ENCODE data around the gene YIPF2.

The YIPF2 gene

GRCh38 chr19:10872546-10873107, 55.8 kb downstream of the YIPF2 start:
- no peak for DNase-seq (ENCODE audit: low read depth in 1 of 2, low spot score in 1 of 2)
- no peak overlapping the region for H3K27ac ChIP-seq (replicated peaks)
- H3K27me3 ChIP-seq (ENCODE audit: insufficient read depth, poor library complexity, severe bottlenecking) = no peaks in the 10 kb centered on the region
- peak overlapping the region; percentile 88 for H3K4me3 ChIP-seq (replicated peaks; ENCODE audit: insufficient read depth, low read length)
- no peak for TF ChIP-seq POLR2AphosphoS5 (IDR thresholded peaks at IDR 0.05; ENCODE audit: low read depth)
- no peak for TF ChIP-seq REST (IDR thresholded peaks at IDR 0.05; ENCODE audit: insufficient replicate concordance, low read depth)
- TF ChIP-seq CTCF (IDR thresholded peaks at IDR 0.05; ENCODE audit: insufficient read depth, low read length) = no peak
- no peak for TF ChIP-seq GABPA (IDR thresholded peaks at IDR 0.05; ENCODE audit: low read depth)
- TF ChIP-seq SPI1 (IDR thresholded peaks at IDR 0.05; ENCODE audit: borderline replicate concordance, low read depth) = no peak

Measured in HL-60 (cell line).